OCI-M2 (cell line): ENCODE data around the gene MED13.
"Not testable (repeated sequence)": the region's sequence is repeated elsewhere in the genome, so short reads cannot be mapped to it uniquely, and the experiment has no call there.

Experiments
- DNase-seq: peaks from one replicate; lab custom pipeline; 2025; ENCODE audit not compliant: unreplicated experiment; lab: John Stamatoyannopoulos, UW

MED13 gene

DNA sequence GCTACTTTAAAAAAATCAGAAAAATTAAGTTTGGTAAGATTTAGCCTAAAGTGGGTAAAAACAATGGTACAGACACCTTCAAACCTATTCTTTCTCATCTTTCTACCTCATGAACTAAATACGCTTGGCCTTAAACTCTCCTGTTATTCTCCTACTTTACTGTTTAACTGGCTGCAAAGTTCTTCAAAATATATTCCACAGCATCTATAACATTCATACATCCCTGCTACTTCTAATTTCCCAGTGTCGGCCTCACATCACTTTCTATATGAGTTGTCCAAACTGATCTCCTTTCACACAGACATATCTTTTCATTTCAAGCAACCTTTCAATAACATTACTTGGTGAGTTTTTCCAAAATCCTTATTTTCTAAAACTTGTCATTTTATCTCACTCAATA lies 64.0 kb downstream of the MED13 start:
- no peak for DNase-seq

DNA sequence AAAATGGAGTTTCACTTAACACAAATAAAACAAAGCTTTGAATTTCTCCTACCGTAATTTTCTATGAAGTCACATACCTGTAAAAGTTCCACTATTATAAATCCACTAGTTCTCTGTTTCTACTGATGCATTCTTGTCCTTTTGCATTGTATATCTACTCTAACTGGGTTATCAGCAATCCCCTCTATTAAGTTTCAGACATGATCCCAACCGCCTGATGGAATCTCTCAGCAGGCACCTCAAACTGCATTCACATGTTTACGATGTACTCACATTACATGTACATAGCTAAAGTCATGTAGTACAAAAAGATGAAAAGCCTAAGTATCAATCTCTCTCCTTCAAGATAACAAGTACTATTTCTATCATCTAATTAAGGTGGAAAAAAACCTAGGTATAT lies 64.9 kb downstream of the MED13 start:
- DNase-seq: no peak

GRCh38 chr17:61998534-61998933 lies 66.5 kb downstream of the MED13 start:
- DNase-seq: not testable (repeated sequence)

GRCh38 chr17:61997664-61998063 lies 67.4 kb downstream of the MED13 start:
- DNase-seq: no peak

- DNase-seq: no peak
These were observed 68.0 kb downstream of the MED13 start for GRCh38 chr17:61996916-61997605.

- no peak for DNase-seq
These were observed 75.6 kb downstream of the MED13 start for GRCh38 chr17:61989509-61989908.

- DNase-seq: no peak
These were observed 78.2 kb downstream of the MED13 start for GRCh38 chr17:61986898-61987297.

- DNase-seq: no peak
These were observed 80.3 kb downstream of the MED13 start for GRCh38 chr17:61984821-61985220.

GRCh38 chr17:61981323-61981722 lies 83.8 kb downstream of the MED13 start:
- no peak for DNase-seq

DNA sequence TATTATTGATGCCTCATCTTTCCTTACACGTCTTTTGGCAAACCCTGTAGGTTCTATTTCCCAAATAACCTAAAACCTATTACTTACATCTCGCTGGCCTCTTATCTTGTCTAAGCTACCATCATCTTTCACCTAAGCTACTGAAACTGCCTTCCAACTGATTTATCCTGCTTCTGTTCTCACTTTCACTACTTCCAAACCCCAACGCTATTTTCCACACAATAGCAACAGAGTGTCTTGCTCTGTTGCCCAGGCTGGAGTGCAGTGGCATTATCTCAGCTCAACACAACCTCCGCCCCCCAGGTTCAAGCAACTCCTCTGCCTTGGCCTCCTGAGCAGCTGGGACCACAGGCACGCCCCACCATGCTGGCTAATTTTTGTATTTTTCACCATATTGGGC lies 84.5 kb downstream of the MED13 start:
- no peak for DNase-seq

DNA sequence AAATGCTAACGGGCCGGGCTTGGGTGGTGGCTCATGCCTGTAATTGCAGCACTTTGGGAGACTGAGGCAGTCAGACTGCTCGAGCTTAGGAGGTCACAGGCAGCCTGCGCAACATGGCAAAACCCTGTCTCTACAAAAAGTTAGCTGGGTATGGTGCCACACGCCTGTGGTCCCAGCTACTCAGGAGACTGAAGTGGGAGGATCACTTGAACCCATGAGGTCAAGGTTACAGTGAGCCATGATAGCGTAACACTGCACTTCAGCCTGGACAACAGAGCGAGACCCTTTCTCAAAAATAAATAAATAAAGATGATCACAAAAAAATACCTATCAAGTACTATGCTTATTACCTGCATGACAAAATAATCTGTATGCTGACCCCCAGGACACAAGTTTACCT lies 91.0 kb downstream of the MED13 start:
- no peak for DNase-seq

GRCh38 chr17:61972311-61972710 lies 92.8 kb downstream of the MED13 start:
- no peak for DNase-seq

GRCh38 chr17:61970030-61970429 lies 95.0 kb downstream of the MED13 start:
- no peak for DNase-seq

- no peak for DNase-seq
These were observed 96.3 kb downstream of the MED13 start for GRCh38 chr17:61968757-61969156.

GRCh38 chr17:61967729-61968128 lies 97.3 kb downstream of the MED13 start:
- DNase-seq: no peak

DNA sequence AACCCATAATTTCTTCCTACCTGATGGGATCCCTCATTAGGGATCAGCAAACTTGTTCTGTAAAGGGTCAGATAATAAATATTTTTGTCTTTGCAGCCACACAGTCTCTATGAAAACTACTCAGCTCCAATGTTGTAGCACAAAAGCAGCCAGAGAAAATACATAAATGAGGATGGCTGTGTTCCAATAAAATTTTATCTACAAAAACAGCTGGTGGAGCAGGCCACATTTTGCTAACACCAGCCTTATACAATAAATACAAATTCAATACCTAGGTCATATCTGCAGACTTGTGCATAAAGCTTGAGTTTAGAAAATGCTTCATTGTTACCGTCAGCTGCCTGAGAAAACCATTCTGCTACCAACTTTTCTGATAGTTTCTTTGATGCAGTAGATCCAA lies 98.9 kb downstream of the MED13 start:
- DNase-seq: no peak

DNA sequence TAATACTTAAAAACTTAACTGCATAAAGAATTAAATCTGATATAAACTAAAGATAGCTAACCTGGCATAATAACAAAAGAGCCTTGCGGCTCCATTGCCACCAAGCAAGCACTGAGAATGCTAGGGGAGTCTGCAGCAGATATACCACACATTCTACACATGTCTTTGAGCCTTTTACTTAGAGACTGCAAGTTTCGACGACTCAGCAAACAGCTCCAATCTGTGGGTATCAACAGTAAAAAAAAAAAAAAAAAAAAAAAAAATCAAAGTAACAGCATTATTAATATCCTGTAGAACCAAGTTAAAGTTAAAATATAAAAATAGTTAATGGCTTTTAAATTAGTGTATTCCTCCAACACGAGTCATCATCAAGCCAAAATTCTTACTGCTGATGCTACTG lies 109.5 kb downstream of the MED13 start:
- DNase-seq: no peak

DNA sequence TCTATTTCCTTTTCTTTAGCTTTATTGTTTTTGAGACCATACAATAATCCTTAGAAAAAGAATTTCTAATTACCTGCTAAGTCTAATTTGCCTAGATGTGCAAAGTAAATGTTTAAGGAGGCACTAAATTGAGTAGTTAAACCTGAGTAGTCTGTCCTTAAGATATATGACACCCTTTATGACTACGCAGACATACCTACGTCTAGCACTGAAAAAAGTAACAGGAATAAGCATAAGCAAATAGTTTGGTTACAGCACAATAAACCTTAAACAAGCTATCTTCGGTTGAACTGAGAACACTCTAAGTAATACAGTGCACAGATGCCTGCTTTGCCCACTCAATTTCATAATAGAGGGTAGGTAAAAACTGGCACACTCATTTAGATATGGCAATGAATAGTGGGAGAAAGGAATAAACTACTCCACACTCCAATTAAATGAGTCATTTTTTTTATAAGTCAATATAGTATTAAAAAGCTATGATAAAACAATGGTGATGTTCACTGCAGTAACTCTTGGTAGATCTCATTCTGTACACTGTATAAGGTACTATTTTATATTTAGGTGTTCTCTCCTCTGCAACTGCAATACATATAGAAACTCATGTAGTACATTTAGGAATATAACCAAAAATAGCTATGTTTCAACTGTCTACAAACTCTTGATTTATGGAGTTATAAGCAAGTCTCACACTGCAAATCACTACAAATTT lies 117.6 kb downstream of the MED13 start:
- DNase-seq: no peak

DNA sequence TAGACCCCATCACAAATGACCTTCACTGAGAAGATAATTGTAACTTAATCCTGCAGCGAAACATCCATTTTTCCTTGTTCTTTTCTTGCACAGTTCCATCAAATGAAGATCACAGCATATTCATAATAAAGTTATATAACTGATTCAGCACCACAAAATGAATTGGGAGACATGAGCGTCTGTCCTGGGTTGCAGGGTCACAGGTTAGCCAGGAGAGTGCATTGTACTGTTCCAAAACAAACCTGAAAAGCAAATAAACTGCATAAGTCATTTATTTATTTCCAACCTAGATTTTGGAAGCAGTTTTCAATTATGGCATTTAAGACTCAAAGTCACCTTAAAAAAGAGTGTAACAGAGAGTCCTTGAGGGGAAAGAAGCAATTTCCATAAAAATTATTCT lies 118.7 kb downstream of the MED13 start:
- no peak for DNase-seq

DNA sequence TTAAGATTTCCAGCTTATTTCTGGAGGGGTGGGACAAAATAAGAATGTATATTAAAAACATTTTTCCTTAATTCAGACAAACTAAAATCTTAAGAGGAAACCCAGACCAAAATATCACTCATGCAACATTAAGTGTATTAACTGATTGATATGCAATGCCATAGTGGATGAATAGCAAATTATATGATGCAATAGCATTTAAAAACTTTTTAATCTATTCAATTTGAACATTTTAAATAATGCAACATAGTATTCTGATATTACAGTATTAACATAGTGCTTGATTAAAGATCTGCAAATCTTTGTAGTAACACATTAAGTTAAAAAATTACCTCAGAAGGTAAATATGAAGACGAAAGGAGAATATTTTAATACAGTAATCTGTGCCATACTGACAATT lies 122.0 kb downstream of the MED13 start:
- DNase-seq: no peak

- DNase-seq: no peak
These were observed 123.0 kb downstream of the MED13 start for GRCh38 chr17:61942085-61942484.

GRCh38 chr17:61928101-61928436 lies 137.0 kb downstream of the MED13 start:
- DNase-seq: no peak
